ENCODE measurements around the gene TRAF3IP1.
"Not testable (repeated sequence)": the region's sequence is repeated elsewhere in the genome, so short reads cannot be mapped to it uniquely, and the experiment has no call there.

The TRAF3IP1 gene

DNA sequence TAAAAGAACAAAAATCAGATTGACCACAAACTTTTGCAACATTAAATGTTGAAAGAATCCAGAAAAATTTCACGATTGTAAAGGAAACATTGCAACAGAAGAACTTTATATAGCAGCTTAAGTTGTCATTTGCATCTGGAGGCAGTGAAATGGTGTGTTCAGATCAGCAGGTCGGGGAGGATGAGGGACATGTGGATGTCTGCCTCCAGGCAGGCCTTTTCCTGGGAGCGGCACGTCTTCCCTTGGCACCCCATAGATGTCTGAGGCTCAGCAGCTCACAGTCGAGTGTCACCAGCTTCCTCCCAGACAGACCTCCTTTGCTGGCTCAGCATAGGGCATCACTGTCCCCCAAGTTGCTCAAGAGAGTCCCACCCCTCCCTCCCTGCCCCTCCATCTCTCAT lies 62.1 kb downstream of the TRAF3IP1 start:
- DNase-seq = no peak

DNA sequence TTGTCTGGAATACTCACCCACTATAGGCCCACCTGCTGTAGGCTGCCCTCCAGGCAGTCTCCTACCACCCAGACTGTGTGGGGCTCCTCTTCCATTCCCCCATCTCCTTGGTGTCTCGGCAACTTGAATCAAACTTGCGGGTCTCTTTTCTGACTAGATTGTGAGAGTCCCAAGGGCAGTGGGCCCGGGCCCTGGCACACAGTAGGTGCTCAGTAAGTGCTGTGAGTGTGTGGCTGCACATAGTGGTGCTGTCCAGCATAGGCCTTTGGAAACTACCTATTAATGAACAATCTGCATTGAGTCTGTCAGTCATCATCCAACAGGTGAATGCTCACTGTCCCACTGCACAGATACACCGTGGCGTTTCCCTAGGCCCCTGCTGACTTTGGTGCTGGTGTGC lies 62.8 kb downstream of the TRAF3IP1 start:
- no peak for DNase-seq

DNA sequence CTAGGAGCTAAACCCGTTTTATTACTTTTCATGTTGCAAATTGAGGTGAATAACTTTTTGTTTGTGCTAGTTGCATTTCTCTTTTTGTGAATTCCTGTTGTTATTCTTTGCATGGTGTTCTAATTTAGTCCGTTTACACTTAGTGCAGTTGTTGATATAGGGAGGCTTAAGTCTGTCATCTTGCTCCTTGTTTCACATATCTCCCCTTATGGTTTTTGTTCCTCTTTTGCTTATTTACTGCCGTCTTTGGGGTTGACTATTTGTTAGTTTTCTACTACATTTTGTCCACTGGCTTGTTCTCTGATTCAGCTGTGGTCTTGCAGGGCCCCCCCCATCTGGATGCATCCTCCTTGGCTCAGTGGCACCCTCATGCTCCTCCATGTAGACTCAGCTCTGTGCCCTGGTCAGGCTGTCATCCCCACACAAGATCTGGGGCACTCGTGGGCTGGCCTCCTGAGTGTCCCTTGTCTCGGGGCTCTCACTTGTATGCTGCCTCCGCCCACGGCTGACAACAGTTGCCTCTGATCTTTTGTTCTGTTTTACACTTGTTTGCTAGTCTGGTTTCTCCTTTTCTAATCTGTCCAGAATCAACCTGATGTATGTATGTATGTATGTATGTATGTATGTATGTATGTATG lies 63.5 kb downstream of the TRAF3IP1 start:
- no peak for DNase-seq

GRCh38 chr2:238387332-238387731 lies 67.0 kb downstream of the TRAF3IP1 start:
- no peak for DNase-seq

DNA sequence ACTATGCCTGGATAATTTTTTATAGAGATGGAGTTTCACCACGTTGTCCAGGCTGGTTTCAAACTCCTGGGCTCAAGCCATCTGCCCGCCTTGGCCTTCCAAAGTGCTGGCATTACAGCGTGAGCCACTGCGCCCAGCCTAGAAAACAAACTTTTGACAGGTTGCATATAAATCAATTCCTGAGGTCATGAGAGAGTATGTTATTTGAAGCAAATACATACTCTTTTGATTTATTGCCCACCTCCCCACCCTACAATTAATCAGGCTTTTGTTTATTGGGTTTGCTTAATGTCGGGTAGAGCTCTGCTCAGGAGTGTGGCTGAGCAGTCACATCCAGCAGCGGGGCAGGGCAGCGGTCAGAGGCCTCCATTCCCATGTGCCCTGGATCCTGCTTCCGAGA lies 68.5 kb downstream of the TRAF3IP1 start:
- DNase-seq = no peak

DNA sequence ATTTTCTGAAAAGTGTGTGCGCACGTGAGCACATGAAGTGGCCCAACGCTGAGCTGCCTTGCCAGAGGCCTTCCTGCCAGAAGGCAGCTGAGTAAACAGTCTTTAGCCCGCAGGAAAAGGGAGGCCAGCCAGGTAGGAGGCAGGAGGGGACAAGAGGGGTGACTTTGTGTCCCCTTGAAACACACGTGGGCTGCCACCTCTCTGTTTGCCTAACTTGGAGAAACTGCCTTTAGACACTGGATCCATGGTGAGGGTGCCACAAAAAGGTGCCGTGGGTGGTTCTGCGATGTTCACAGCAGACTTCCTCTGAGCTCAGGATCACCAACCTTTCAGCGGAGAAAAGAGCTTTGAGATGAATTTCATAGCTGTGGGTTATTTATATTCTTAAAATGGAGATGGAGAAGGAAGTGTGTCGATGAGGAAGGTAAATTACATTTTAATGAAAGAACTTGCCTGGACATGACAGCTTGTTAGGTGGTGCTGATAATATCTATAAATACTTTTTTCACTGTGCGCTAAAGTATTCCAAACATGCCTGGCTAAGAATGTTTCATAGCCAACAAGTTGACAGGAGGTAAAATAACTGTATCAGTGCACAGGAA lies 69.8 kb downstream of the TRAF3IP1 start:
- DNase-seq = peak; percentile 47

DNA sequence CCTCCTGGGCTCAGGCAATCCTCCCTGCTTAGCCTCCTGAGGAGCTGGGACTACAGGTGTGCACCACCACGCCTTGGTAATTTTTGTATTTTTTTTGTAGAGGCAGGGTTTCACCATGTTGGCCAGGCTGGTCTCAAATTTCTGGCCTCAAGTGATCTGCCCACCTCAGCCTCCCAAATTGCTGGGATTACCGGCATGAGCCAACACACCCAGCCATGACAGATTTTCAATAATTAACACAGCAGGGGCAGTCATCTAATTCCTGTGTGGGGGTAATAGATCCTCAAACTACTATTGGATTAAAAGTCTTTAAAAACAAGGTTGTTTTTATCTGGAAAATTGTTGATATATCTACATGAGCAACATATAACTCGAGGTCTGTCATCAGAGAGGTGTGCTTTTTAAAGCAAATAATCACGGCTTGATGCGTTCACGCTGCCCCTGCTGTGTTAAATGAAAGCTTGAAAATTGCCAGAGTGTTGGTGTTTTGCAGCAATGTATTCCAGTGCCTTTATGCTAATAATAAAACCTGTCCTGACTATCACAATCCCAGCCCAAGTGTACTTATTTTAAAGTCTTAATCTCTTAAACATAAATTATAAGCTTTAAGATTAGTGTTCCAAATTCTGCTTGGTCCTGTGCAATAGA lies 70.8 kb downstream of the TRAF3IP1 start:
- DNase-seq = peak; percentile 70

DNA sequence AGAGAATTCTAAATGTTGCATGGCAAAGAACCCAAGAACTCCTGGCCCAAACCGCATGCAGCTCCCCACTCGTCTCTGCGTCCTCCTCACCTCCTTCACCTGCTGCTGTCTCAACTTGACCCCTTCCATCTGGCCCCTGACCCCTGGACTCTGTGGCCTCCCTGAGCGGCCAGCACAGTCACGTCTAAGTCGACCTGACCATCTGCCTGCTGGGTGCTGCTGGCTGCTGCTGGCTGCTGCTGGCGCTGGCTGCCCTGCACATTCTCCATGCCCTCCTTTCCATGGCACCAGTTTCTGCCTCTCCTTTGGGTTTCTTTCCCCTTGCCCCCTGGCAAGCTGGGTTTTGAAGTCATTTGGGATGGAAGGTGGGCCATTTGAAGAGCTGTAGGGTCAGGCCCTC lies 76.3 kb downstream of the TRAF3IP1 start:
- DNase-seq = no peak

- DNase-seq = no peak
Observed at GRCh38 chr2:238397356-238397755, 77.0 kb downstream of the TRAF3IP1 start.

- no peak for DNase-seq
Observed at GRCh38 chr2:238398577-238398976, 78.3 kb downstream of the TRAF3IP1 start.

- no peak for DNase-seq
Observed at GRCh38 chr2:238399094-238399493, 78.8 kb downstream of the TRAF3IP1 start.

DNA sequence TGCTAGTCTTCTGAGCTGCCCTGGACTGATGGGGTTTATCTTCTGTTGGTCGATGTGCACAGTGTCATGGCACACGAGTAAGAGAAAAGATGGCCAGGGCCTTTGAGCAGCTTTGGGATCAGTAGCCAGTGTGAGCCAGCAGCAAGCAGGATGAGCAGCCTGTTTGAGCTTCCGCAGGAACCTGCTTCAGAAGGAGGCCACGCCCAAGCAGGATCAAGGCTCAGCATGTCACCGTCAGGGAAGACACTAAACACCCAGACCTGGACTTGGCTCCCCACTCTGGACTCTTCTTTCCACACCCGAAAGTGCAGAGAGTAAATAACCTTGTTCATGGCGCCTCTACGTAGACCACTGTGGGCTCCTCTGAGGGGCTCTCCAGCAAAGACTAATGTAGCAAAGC lies 81.2 kb downstream of the TRAF3IP1 start:
- DNase-seq = no peak

DNA sequence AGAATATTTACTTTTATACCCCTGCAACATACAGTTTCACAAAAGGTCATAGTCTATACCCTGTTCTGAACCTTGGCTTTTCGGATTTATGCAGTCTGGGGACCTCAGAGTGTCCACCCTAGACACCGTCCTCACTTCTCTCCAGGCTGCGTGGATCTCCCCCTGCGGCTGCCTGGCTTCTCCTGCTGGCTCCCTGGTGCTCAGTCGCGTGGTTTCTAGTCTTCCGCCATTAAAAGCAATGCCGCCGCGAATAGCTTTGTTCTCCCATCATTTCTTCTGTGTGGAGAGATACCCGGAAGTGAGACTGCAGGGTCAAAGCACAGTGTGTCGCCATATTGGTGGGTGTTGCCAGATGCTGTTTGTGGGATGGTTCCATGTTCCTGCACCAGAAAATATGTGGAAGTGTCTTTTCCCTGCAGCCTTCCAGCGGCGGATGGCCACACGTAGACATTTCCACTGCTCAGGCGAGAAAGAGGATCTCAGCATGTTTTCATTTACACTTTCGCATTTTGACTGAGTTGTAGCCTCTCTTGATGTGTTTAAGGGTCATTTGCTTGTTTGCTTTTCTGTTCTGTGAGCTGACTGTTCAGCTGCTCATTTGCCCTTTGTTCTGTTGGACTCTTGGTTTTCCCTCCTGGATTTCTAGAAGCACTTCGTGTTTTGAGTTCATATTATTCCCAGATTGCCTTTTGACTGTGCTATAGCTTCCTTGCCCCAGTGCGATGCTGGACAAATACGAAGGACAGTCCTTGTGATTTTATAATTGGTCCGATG lies 83.5 kb downstream of the TRAF3IP1 start:
- DNase-seq = no peak

GRCh38 chr2:238404406-238405216 lies 84.3 kb downstream of the TRAF3IP1 start:
- no peak for DNase-seq

- DNase-seq = not testable (repeated sequence)
Observed at GRCh38 chr2:238405217-238405555, 84.9 kb downstream of the TRAF3IP1 start.

DNA sequence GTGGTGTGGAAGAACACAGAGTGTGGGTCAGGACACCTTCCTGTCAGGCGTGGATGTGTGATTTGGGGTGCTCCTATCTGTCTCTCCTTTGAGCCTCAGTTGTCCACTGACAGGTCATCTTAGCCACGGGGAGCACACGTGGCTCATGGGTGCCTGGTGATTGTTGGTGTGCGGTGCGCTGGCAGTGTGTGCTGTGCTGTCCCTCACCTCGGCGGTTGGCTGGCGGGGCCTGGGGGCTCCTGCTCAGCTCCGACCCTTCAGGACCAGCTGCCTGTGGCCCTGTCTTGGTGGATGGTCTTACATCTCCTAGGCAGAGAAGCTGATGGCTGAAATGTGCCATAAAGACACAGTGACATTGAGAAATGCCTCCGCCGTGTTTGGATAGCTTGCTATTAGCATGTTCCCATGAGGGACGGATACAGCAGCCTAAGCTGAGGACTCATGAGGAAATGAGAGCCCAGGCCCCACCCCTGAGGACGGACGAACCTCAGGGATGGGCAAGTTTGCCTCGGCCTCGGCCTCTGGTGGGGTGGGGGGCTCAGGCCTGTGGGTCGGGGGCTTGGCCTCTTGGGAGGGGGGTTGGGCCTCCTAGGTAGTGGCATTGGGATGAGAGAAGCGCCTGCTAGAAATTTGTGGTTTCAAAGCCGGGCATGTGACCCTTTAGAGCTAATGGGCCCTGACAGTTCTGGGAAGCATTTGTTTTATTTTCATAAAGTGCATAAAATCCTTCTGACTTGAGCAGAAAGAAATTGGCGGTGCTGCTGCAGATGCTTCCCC lies 86.1 kb downstream of the TRAF3IP1 start:
- DNase-seq = no peak

GRCh38 chr2:238406998-238407285 lies 86.6 kb downstream of the TRAF3IP1 start:
- no peak for DNase-seq

DNA sequence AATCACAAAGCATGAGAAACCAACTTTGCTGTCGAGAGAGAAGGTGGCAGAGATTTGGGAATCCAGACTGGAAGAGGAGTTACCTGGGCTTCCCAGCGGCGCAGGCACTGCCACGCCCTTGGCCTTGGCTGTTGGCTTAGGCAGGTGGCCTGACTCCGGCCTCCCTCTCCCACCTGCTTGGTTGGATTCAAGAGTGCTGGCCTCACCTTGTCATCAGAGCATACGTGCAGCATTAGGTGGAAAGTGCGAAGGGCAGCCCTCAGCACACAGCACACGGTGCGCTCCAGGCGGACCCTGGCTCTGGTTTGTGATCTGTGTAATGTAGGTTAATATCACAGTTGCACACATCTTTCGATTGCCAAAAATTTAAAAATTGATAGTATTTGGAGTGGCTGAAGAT lies 87.2 kb downstream of the TRAF3IP1 start:
- DNase-seq = no peak

DNA sequence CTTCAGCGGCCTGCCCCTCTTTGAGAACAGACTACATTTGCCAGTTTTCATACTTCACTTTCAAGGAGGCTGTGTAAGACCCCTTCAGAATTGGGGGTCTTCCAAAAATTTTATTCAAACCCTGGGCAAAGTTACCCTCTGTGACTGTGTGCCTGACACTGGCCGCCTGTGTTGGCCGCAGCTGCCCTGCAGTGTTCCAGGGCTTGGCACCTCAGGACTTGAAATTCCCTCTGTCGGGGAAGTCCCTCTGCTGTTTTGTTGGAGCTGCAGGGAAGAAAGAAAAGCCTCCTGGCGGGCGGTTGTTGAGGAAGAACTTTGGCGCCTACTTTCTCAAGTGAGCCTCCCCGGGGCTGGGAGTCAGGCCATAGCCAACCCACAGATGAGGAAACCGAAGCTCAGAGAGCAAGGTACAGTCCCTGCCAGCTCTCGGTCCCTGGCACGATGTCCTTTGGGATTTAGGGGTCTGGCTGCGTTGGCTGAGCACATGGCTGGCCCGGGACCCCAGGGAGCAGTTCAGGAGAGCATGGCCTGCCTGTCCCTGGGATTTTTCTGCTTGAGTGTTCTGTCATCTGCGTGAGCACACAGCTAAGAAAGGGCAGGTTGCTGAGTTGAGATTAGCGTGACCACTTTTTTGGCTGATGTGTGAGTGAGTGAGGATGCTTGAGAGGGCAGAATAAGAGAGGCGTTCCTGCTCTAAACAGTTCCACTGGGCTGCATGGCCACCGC lies 88.5 kb downstream of the TRAF3IP1 start:
- DNase-seq = no peak

DNA sequence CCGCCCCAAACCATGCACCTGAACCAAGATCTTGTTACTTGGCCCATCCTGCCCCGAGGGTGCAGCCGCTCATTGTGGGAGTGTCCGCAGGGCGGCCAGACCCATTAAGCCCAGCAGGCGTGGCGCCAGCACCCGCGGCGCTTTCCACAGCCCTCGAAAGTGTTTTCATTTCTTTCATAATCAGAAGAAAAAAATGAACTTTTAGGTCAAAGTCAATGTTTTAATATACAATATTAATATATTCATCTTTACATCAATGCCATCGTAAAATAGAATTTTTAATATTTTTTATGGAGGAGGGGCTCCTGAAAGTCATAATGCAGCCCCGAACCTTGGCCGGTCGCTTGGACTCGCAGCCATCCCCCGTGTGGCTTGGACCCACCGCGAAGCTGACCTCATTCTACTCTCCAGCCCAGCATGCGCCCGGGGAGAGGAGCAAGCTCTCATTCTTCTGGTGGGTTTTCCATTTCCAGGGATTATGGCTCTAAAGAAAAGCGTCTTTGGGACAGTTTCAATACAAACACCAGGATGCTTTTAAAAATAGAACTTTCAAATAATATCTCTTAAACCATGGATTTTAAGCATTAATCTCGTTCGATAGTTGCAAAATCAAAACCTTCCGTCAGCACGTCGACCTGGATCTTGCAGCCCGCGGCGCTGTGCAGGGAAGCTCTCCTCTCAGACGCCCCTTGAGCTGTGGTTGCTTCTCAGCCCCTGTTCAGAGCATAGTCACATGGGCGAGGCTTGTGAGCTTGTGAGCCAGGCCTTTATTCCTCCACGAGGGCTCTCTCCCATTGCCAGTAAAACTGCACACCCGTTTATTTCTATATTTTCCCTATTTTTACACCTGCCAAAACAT lies 89.3 kb downstream of the TRAF3IP1 start:
- no peak for DNase-seq
